ENCODE measurements around the gene TNNC2. TPM values are rescaled to one million over a fixed set of nuclear protein-coding genes. Genes with fewer than 3 reads are reported as not detected.

TNNC2 gene
- total and polyA plus RNA-seq, 2 of the 13 experiments (the other 11 are each of a cell fraction or from before 2014, with no cell fraction given), result 1.8 to 4.7 TPM

DNA sequence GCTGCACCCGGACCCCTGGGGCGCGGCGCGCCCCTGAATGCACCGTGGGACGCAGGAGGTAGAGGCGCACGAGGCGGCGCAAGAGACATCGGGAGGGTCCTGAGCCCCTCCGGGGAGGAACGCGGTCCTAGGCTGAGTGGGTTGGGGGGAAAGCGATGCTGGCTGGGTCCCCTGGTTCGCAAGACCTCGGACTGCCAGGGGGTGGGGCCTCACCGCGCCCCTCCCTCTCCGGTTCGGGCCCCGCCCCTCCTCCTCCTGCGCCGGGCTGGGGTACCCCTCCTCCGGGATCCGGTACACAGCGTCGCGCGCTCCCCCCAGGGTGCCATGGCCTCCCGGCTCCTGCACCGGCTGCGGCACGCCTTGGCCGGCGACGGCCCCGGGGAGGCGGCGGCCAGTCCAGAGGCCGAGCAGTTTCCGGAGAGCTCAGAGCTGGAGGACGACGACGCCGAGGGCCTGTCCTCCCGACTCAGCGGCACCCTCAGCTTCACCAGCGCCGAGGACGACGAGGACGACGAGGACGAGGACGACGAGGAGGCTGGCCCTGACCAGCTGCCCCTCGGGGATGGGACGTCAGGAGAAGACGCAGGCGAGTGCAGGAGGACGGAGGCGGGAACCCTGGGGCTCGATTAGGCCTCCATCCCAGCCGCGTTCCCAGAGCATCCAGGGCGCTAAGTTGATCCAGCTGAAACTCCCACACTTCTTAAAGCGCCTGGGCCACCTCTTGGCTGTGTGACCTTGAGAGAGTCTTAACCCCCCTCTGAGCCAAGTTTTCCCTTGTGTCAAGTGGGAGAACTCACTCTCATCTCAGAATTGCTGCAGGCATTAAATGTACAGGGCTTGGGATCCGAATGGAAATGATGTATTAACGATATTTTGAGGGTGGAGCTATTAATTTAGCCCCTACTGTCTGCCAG lies 7.0 kb upstream of the TNNC2 start (continued):
- peak; percentile 97 for TF ChIP-seq CAMTA2 (CRISPR knock-in tag; IDR thresholded peaks at IDR 0.05; ENCODE audit: borderline replicate concordance)
- TF ChIP-seq GPN1 (CRISPR knock-in tag; IDR thresholded peaks at IDR 0.05; ENCODE audit: borderline replicate concordance), result peak; percentile 76; the same call in 1 of the 2 replicates
- no peak for TF ChIP-seq ZNF121 (CRISPR knock-in tag; IDR thresholded peaks at IDR 0.05)
- TF ChIP-seq KDM4B (CRISPR knock-in tag; IDR thresholded peaks at IDR 0.05), result no peak; the same call in 1 of the 2 replicates
- TF ChIP-seq, protein P1, sequence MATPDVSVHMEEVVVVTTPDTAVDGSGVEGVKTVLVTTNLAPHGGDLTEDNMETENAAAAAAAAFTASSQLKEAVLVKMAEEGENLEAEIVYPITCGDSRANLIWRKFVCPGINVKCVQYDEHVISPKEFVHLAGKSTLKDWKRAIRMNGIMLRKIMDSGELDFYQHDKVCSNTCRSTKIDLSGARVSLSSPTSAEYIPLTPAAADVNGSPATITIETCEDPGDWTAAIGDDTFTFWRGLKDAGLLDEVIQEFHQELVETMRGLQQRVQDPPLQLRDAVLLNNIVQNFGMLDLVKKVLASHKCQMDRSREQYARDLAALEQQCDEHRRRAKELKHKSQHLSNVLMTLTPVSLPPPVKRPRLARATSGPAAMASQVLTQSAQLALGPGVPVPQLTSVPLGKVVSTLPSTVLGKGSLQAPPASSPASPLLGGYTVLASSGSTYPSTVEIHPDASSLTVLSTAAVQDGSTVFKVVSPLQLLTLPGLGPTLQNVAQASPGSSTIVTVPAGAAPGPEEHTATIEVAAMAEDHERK (CRISPR knock-in tag; IDR thresholded peaks at IDR 0.05; ENCODE audit: low read depth), result no peak
- TF ChIP-seq, protein P2, sequence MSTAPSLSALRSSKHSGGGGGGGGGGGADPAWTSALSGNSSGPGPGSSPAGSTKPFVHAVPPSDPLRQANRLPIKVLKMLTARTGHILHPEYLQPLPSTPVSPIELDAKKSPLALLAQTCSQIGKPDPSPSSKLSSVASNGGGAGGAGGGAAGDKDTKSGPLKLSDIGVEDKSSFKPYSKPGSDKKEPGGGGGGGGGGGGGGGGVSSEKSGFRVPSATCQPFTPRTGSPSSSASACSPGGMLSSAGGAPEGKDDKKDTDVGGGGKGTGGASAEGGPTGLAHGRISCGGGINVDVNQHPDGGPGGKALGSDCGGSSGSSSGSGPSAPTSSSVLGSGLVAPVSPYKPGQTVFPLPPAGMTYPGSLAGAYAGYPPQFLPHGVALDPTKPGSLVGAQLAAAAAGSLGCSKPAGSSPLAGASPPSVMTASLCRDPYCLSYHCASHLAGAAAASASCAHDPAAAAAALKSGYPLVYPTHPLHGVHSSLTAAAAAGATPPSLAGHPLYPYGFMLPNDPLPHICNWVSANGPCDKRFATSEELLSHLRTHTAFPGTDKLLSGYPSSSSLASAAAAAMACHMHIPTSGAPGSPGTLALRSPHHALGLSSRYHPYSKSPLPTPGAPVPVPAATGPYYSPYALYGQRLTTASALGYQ (CRISPR knock-in tag; IDR thresholded peaks at IDR 0.05), result peak; percentile 68; the same call in 1 of the 2 replicates
- TF ChIP-seq SIX1 (CRISPR knock-in tag; IDR thresholded peaks at IDR 0.05; ENCODE audit: borderline replicate concordance), result no peak; the same call in 1 of the 2 replicates
- 0 out of 2 replicates have a peak, but pooled peaks have one; percentile 24 for TF ChIP-seq KDM3A (CRISPR knock-in tag; IDR thresholded peaks at IDR 0.05; ENCODE audit: low read depth)
- TF ChIP-seq, protein P3, sequence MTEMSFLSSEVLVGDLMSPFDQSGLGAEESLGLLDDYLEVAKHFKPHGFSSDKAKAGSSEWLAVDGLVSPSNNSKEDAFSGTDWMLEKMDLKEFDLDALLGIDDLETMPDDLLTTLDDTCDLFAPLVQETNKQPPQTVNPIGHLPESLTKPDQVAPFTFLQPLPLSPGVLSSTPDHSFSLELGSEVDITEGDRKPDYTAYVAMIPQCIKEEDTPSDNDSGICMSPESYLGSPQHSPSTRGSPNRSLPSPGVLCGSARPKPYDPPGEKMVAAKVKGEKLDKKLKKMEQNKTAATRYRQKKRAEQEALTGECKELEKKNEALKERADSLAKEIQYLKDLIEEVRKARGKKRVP (CRISPR knock-in tag; IDR thresholded peaks at IDR 0.05), result no peak; a peak in 1 of 4 replicates
- TF ChIP-seq ZBTB49 (CRISPR knock-in tag; IDR thresholded peaks at IDR 0.05; ENCODE audit: borderline replicate concordance), result no peak
- peak; percentile 83; the same call in 1 of the 2 replicates for TF ChIP-seq ZFP82 (CRISPR knock-in tag; IDR thresholded peaks at IDR 0.05; ENCODE audit: borderline replicate concordance)
- TF ChIP-seq ZNF839 (CRISPR knock-in tag; IDR thresholded peaks at IDR 0.05; ENCODE audit: borderline replicate concordance), result 0 out of 2 replicates have a peak, but pooled peaks have one; percentile 51
- peak; percentile 62; the same call in 1 of the 2 replicates for TF ChIP-seq ZNF280B (CRISPR knock-in tag; IDR thresholded peaks at IDR 0.05; ENCODE audit: borderline replicate concordance)
- TF ChIP-seq ZBTB38 (CRISPR knock-in tag; IDR thresholded peaks at IDR 0.05), result peak; percentile 88
- peak; percentile 16 for TF ChIP-seq TEAD2 (CRISPR knock-in tag; IDR thresholded peaks at IDR 0.05)
- no peak for TF ChIP-seq ZNF562 (CRISPR knock-in tag; IDR thresholded peaks at IDR 0.05; ENCODE audit: borderline replicate concordance)
- peak; percentile 52; the same call in 1 of the 2 replicates for TF ChIP-seq NR1H2 (CRISPR knock-in tag; IDR thresholded peaks at IDR 0.05; ENCODE audit: borderline replicate concordance, low read depth)
- TF ChIP-seq KDM1A (CRISPR knock-in tag; IDR thresholded peaks at IDR 0.05), result peak; percentile 85
- 0 out of 2 replicates have a peak, but pooled peaks have one; percentile 17 for TF ChIP-seq ZNF709 (CRISPR knock-in tag; IDR thresholded peaks at IDR 0.05)
- TF ChIP-seq NFE2 (CRISPR knock-in tag; IDR thresholded peaks at IDR 0.05), result no peak
